ENCODE data around the gene UBASH3A.

The UBASH3A gene

DNA sequence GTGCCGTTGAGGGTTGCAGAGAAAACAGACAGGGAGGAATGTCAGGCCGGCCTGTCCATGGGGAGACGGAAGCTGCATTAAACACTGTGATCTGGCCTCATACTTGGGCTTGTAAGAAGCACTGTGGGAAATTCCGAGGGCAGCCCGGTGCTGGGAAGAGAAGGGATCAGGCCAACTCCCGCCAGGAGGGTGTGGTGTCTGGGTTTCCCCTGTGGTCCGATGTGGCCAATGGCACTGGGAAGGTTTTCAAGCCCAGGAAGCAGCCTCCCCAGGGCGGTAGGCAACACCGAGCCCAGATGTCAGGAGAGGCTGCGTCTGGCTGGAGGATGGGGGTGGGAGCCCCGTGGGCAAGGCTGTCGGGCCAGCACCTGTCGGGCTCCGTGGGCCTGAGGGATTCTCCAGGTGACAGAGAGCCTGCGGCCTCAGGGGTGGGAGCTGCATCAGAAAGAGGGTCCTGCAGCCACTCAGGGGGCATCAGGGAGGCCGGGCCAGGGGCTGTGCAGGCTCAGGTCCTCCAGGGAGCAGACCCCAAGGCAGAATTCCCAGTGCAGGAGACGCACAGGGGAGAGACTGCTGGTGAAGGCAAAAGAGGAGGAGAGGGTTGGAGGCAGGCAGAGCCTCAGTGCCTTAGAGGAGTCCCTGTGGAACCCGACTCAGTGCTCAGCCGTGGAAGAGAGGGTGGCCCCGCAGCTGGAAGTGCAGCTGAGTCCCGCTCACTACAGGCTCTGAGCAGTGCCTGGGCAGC, 8.4 kb downstream of the UBASH3A start:
- no peak for DNase-seq

DNA sequence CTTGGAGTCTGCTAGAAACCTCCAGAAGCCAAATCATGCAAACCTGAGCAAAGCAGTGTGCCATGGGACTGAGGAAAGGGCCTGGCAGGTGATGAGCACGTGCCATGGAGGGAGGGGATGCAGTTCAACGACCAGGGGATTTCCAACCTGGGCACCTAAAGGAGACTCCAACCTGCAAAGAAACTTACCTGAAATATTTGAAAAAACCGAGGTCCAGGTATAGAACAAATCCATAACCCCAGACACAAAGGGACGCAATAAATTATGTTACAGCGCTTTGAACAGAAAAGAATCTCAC, 8.9 kb downstream of the UBASH3A start:
- no peak for DNase-seq

GRCh38 chr21:42413093-42413492, 9.4 kb downstream of the UBASH3A start:
- no peak for DNase-seq

GRCh38 chr21:42413500-42413899, 9.8 kb downstream of the UBASH3A start:
- no peak for DNase-seq

- no peak for DNase-seq
These were observed 10.4 kb downstream of the UBASH3A start for GRCh38 chr21:42414066-42414465.

DNA sequence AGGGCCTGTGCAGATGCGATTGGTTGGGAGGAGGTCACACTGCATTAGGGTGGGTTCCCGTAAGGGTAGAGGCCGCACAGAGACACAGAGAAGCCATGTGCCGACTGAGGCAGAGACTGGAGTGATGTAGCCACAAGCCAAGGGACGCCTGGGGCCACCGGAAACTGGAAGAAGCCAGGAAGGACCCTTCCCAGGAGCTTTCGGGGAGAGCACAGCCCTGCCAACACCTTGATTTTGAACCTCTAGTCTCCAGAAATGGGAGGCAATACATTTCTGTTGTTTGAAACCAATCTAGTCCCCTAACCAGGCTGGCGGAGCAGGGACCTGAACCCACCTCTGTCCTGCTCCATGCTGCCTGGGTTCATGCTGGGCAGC, 10.8 kb downstream of the UBASH3A start:
- DNase-seq, result no peak

- no peak for DNase-seq
These were observed 11.4 kb downstream of the UBASH3A start for GRCh38 chr21:42414928-42415769.

DNA sequence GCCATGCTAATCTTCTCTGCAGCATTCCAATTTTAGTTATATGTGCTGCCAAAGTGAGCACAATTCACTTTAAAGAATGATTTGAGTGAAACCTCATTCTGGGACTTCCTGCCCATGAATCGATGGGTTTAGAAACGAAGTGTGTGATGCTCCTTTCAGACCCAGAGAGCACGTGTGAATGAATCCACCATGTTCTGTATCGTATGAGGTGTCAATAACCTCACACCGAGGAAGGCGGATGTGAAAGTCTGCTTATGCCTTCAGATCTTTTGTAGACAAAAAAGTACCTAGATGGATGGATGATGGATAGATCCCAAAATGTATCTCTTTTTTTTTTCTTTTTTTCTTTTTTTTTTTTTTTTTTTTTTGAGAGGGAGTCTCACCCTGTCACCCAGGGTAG, 13.8 kb downstream of the UBASH3A start:
- no peak for DNase-seq

GRCh38 chr21:42418886-42419285, 15.2 kb downstream of the UBASH3A start:
- DNase-seq, result no peak

- no peak for DNase-seq
These were observed 16.1 kb downstream of the UBASH3A start for GRCh38 chr21:42419845-42420244.

- no peak for DNase-seq
These were observed 17.5 kb downstream of the UBASH3A start for GRCh38 chr21:42421018-42421793.

- DNase-seq, result no peak
These were observed 19.5 kb downstream of the UBASH3A start for GRCh38 chr21:42423197-42423675.

DNA sequence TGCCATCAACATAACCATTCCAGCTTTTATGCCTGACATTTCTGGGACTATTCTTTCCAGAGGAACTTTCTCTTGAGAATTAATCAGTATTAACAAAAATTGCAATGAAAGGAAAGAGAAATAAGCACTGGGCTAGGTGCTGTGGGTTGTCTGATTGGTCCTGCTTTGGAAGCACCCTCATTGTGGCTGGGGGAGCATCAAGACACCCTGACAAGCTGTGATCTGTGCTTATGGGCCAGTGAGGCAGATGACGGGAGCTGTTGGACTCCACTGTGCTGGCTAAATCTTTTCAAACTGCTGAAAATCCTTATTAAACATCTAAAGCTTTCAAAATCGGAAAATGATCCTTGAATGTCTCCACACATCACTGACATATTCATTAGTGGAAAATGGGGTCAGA, 20.0 kb downstream of the UBASH3A start:
- DNase-seq, result no peak

- DNase-seq, result no peak
These were observed 21.3 kb downstream of the UBASH3A start for GRCh38 chr21:42424914-42425541.

- DNase-seq, result no peak
These were observed 21.9 kb downstream of the UBASH3A start for GRCh38 chr21:42425591-42425990.

DNA sequence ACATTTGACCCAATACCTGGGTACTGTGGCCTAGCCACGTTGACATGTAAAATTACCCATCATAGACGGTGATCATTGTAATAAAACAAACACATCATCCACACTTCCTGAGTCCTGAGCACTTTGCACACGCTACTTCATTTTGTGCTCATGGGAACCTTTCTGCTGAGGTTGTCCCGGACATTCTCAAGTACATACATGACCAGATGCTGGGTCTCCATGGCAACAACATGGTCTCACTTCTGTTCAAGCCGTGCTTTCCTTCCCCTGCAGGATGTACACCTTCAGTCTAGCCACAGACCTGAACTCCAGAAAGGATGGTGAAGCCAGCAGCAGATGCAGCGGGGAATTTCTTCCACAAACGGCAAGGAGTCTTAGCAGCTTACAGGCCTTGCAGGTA, 22.7 kb downstream of the UBASH3A start:
- DNase-seq, result no peak

DNA sequence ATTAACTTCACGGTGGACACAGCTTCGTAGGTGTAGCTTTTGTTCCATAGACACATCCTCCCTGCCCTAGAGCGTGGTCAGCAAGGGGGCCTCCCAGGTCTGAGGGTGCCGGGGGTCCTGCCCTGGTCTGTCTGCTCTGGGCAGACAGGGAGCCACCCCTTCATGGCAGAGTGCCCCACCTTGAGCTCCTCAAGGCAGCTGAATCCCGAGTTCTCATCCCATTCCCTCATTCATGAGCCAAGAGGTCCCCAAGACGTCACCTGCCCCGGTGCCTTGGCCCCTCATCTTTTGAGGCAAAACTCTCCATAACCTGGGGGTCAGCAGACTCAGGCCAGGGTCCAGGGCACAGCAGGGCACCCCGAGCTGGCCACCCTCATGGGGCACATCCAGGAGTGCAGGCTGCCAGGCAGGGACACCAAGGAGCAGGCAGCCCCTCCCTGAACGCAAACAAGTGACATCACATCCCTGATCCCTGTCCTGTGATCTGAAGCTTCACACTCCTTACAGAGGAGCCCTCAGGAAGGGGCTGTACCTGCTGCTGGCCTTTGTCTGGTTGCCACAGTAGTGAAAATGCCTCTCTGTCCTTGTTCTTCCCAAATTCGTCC, 23.3 kb downstream of the UBASH3A start:
- DNase-seq, result no peak

GRCh38 chr21:42427809-42428419, 24.2 kb downstream of the UBASH3A start:
- DNase-seq, result peak; percentile 24

GRCh38 chr21:42429021-42429420, 25.3 kb downstream of the UBASH3A start:
- no peak for DNase-seq

GRCh38 chr21:42429856-42430255, 26.2 kb downstream of the UBASH3A start:
- DNase-seq, result no peak

DNA sequence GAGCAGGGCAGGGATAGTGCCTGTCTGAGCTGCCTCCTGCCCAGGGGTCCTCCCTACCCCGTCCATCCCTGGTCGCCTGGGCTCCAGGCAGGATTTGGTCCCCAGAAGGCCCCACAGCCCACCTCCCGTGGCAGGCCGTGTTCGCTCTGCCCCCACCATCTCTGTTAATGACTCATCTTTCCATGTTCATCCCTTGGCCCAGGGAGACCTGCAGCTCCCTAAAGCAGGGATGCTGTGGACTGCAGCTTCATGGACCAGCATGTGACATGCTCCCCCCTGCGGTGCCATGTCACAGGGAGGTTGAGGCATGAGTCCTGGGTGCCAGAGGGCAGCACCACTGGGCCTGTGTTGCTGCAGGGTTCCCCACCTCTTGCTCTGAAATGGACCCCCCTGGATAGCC, 26.8 kb downstream of the UBASH3A start:
- DNase-seq, result no peak

GRCh38 chr21:42431196-42431595, 27.5 kb downstream of the UBASH3A start:
- DNase-seq, result no peak
